ENCODE data around the gene RPS6KL1. TPM values are rescaled to one million over a fixed set of nuclear protein-coding genes. Genes with fewer than 3 reads are reported as not detected.

RPS6KL1 gene
- total and polyA plus RNA-seq, 2 experiments from 2014 or later, result 5.6 to 6.5 TPM

DNA sequence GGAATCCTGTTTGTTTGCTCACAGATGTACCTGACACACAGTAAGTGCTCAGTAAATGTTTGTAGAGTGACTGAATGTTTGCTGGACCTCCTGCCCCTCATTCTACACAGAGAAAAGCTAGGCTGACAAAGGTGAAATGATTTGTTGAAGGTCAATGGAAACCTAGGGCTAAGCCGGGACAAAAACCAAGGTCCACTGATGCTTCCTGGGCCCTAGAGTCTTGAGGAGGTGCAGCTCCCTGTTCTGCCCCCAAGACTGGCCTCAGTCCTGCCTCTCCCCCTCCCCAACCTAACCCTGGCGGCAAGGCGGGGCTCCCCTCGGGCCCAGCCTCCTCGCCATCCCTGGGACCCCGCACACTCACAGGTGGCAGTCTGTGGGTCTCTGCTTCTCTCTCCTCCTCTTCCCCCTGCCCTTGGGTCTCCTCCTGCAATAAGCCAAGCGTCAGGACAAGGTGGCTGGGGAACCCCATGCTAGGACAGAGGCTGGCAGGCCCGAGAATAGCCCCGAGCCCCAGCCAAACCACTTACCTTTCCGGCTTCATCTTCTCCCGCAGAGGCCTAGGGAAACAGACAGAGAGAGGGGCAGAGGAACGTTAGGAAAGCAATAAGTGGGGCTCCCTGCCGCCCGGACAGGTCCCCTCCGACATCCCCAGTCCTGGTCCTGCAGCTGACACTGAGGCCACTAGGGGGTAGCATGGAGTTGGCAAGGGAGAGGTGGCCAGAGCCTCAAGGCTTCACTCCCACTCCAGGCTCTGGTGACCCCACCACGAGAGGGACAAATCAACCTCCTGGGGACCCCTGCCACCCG lies 23.0 kb upstream of the RPS6KL1 start:
- no peak for TF ChIP-seq JUNB (IDR thresholded peaks at IDR 0.05; ENCODE audit: unreplicated experiment)
- TF ChIP-seq, protein P1, sequence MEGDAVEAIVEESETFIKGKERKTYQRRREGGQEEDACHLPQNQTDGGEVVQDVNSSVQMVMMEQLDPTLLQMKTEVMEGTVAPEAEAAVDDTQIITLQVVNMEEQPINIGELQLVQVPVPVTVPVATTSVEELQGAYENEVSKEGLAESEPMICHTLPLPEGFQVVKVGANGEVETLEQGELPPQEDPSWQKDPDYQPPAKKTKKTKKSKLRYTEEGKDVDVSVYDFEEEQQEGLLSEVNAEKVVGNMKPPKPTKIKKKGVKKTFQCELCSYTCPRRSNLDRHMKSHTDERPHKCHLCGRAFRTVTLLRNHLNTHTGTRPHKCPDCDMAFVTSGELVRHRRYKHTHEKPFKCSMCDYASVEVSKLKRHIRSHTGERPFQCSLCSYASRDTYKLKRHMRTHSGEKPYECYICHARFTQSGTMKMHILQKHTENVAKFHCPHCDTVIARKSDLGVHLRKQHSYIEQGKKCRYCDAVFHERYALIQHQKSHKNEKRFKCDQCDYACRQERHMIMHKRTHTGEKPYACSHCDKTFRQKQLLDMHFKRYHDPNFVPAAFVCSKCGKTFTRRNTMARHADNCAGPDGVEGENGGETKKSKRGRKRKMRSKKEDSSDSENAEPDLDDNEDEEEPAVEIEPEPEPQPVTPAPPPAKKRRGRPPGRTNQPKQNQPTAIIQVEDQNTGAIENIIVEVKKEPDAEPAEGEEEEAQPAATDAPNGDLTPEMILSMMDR (conservative IDR thresholded peaks at IDR 0.05; ENCODE audit: low read depth in 2 of 2), result peak; percentile 87 to 96
- Histone ChIP-seq H3K79me2 (replicated peaks; ENCODE audit: insufficient read depth) (no peaks in the 10 kb centered on the region), H3K36me3 (ENCODE audit: insufficient read depth) (no peaks in the 10 kb centered on the region)

DNA sequence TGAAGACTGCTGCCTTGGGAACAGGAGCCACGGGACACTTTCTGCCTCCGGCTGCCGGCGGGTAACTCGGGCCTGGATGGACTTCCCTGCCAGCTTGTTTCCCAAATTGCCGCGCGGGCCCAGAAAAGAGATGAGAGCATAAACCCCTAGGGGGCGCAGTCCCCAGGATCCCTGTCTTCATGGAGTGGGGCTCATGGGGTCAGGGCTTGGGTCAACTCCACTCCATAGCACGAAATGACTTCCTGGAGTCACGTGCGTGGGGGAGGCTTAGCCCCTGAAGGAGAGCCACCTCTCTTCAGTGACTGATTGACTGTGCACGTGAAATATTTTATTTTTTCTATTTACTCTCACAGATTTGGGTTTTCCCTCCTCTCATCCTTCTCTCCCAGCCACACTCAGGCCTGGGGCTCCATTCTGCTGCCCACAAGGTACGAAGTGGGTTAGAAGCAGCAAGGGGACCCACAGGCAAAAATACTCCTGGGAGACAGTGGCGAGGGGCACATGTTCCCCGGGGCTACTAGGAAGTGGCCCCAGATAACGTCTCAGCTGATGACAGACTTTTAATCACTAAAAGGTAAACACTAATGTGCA lies 22.3 kb upstream of the RPS6KL1 start:
- peak; percentile 92 for DNase-seq (ENCODE audit: low spot score)

More for the DNA sequence above, 23.0 kb upstream of the RPS6KL1 start:
- Histone ChIP-seq H3K4me1 (ENCODE audit: insufficient read depth) (peaks cover 4% of the 10 kb centered on the region; the same call in 1 of the 2 replicates), H2AFZ (peak overlapping the region; percentile 85; the same call in 1 of the 2 replicates), H3K27ac (ENCODE audit: low read depth) (0 out of 2 replicates have a peak overlapping the region, but pooled peaks have one; percentile 32), H4K20me1 (replicated peaks; ENCODE audit: insufficient read depth) (no peaks in the 10 kb centered on the region), H3K27me3 (ENCODE audit: insufficient read depth) (no peaks in the 10 kb centered on the region), H3K4me2 (peak overlapping the region; percentile 10; the same call in 1 of the 2 replicates), H3K9me2 (ENCODE audit: insufficient read depth) (no peaks in the 10 kb centered on the region), H3K4me3 (peak overlapping the region; percentile 16; the same call in 1 of the 2 replicates), H3F3A (replicated peaks; ENCODE audit: low read depth) (0 out of 2 replicates have a peak, but pooled peaks cover 5% of the 10 kb centered on the region)
- Mint-ChIP-seq H3K27ac (peak overlapping the region; percentile 66; the same call in 1 of the 2 replicates), H3K9me3 (no peaks in the 10 kb centered on the region; the same call in 2 of the 3 replicates), H3K4me1 (peaks cover 7% of the 10 kb centered on the region; the same call in 2 of the 3 replicates), H3K4me3 (no peak overlapping the region; the same call in 2 of the 3 replicates), H3K27me3 (ENCODE audit: insufficient read depth, low read depth, poor library complexity) (peaks cover 18% of the 10 kb centered on the region), H3K36me3 (ENCODE audit: low read depth) (no peaks in the 10 kb centered on the region; the same call in 2 of the 3 replicates)
- DNase-seq (ENCODE audit: low spot score) (peak; percentile 90), ATAC-seq (peak; percentile 86)

More for the DNA sequence above, 22.3 kb upstream of the RPS6KL1 start:
- Histone ChIP-seq H3K27me3 (ENCODE audit: insufficient read depth) (no peaks in the 10 kb centered on the region), H3K4me1 (ENCODE audit: insufficient read depth) (peaks cover 4% of the 10 kb centered on the region; the same call in 1 of the 2 replicates), H2AFZ (peak overlapping the region; percentile 78), H3K9me2 (ENCODE audit: insufficient read depth) (no peaks in the 10 kb centered on the region), H4K20me1 (replicated peaks; ENCODE audit: insufficient read depth) (no peaks in the 10 kb centered on the region), H3K27ac (ENCODE audit: low read depth) (0 out of 2 replicates have a peak overlapping the region, but pooled peaks have one; percentile 32), H3K79me2 (replicated peaks; ENCODE audit: insufficient read depth) (no peaks in the 10 kb centered on the region), H3K36me3 (ENCODE audit: insufficient read depth) (no peaks in the 10 kb centered on the region), H3K4me2 (peak overlapping the region; percentile 10; the same call in 1 of the 2 replicates), H3K4me3 (no peak overlapping the region), H3F3A (replicated peaks; ENCODE audit: low read depth) (0 out of 2 replicates have a peak, but pooled peaks cover 5% of the 10 kb centered on the region)
- Mint-ChIP-seq H3K27ac (no peak overlapping the region), H3K36me3 (ENCODE audit: low read depth) (no peaks in the 10 kb centered on the region; the same call in 2 of the 3 replicates), H3K4me1 (peaks cover 7% of the 10 kb centered on the region; the same call in 2 of the 3 replicates), H3K4me3 (no peak overlapping the region), H3K9me3 (no peaks in the 10 kb centered on the region; the same call in 2 of the 3 replicates), H3K27me3 (ENCODE audit: insufficient read depth, low read depth, poor library complexity) (peaks cover 18% of the 10 kb centered on the region)
- peak; percentile 73 for ATAC-seq
- TF ChIP-seq, protein P1 (conservative IDR thresholded peaks at IDR 0.05; ENCODE audit: low read depth in 2 of 2), result peak; percentile 82 to 83
- TF ChIP-seq ZNF114 (CRISPR knock-in tag; IDR thresholded peaks at IDR 0.05), result no peak
